ENCODE measurements around the gene CAMP. TPM values are rescaled to one million over a fixed set of nuclear protein-coding genes. Genes with fewer than 3 reads are reported as not detected.

Gene CAMP
- total RNA-seq, 4 donors from 2014 or later = 0.65 to 0.83 TPM; not detected in 2

GRCh38 chr3:48184299-48184698, 39.0 kb upstream of the CAMP start:
- WGBS = 83% methylated on average over 2 of the region's 2 CpGs
- Histone ChIP-seq H3K36me3 (peaks cover 0 to 9% (median 2%) of the 10 kb centered on the region in 4 donors), H3K4me3 (no peak overlapping the region), H3K9me3 (no peaks in the 10 kb centered on the region), H3K27ac (replicated peaks in 1 of 4) (no peak overlapping the region), H3K27me3 (no peaks in the 10 kb centered on the region), H3K4me1 (peaks cover 10 to 20% (median 19%) of the 10 kb centered on the region in 4 donors)
- TF ChIP-seq EP300 (IDR thresholded peaks at IDR 0.05) (no peak), POLR2A (IDR thresholded peaks at IDR 0.05; ENCODE audit: low read depth) (no peak), CTCF (IDR thresholded peaks at IDR 0.05) (no peak), POLR2AphosphoS5 (IDR thresholded peaks at IDR 0.05) (no peak)
- intact Hi-C loops (cut with DNase I) = no loop called here
- no peak for DNase-seq (ENCODE audit: extremely low spot score)

GRCh38 chr3:48185129-48185528, 38.2 kb upstream of the CAMP start:
- no peak overlapping the region for H3K4me3 ChIP-seq
- no peak overlapping the region for H3K27ac ChIP-seq (replicated peaks in 1 of 4)
- peaks cover 0 to 9% (median 2%) of the 10 kb centered on the region in 4 donors for H3K36me3 ChIP-seq
- 89% methylated on average over 4 of the region's 4 CpGs for WGBS
- peaks cover 10 to 20% (median 19%) of the 10 kb centered on the region in 4 donors for H3K4me1 ChIP-seq
- H3K27me3 ChIP-seq = no peaks in the 10 kb centered on the region
- no peak for TF ChIP-seq EP300 (IDR thresholded peaks at IDR 0.05)
- no peak for TF ChIP-seq CTCF (IDR thresholded peaks at IDR 0.05)
- no peak for TF ChIP-seq POLR2A (IDR thresholded peaks at IDR 0.05; ENCODE audit: low read depth)
- no peak for TF ChIP-seq POLR2AphosphoS5 (IDR thresholded peaks at IDR 0.05)
- intact Hi-C loops (cut with DNase I) = no loop called here
- H3K9me3 ChIP-seq = no peaks in the 10 kb centered on the region
- no peak for DNase-seq (ENCODE audit: extremely low spot score)

- intact Hi-C loops (cut with DNase I) = no loop called here
Measured at GRCh38 chr3:48186631-48187300, 36.5 kb upstream of the CAMP start.

GRCh38 chr3:48187301-48187578, 36.1 kb upstream of the CAMP start:
- Histone ChIP-seq H3K4me1 (peaks cover 10 to 20% (median 19%) of the 10 kb centered on the region in 4 donors), H3K27me3 (no peaks in the 10 kb centered on the region), H3K36me3 (peaks cover 0 to 7% (median 2%) of the 10 kb centered on the region in 4 donors), H3K27ac (replicated peaks in 1 of 4) (peak overlapping the region in 1 of 4 donors; percentile 68), H3K9me3 (no peaks in the 10 kb centered on the region), H3K4me3 (peak overlapping the region; percentile 66 to 86 (median 80))
- 13% methylated on average over 8 of the region's 8 CpGs for WGBS
- TF ChIP-seq POLR2A (IDR thresholded peaks at IDR 0.05; ENCODE audit: low read depth) (no peak), CTCF (IDR thresholded peaks at IDR 0.05) (no peak), POLR2AphosphoS5 (IDR thresholded peaks at IDR 0.05) (no peak), EP300 (IDR thresholded peaks at IDR 0.05) (no peak)
- no peak for DNase-seq (ENCODE audit: extremely low spot score)
- intact Hi-C loops (cut with DNase I) = no loop called here

More at GRCh38 chr3:48186631-48187300, 36.5 kb upstream of the CAMP start:
- WGBS = 45% methylated on average over 7 of the region's 7 CpGs
- TF ChIP-seq POLR2AphosphoS5 (IDR thresholded peaks at IDR 0.05) (no peak), POLR2A (IDR thresholded peaks at IDR 0.05; ENCODE audit: low read depth) (no peak), EP300 (IDR thresholded peaks at IDR 0.05) (no peak), CTCF (IDR thresholded peaks at IDR 0.05) (no peak)
- Histone ChIP-seq H3K27me3 (no peaks in the 10 kb centered on the region), H3K36me3 (peaks cover 0 to 9% (median 2%) of the 10 kb centered on the region in 4 donors), H3K9me3 (no peaks in the 10 kb centered on the region), H3K4me3 (peak overlapping the region in 3 of 4 donors; percentile 66 to 86 (median 75)), H3K4me1 (peaks cover 10 to 20% (median 19%) of the 10 kb centered on the region in 4 donors), H3K27ac (replicated peaks in 1 of 4) (no peak overlapping the region)
- no peak for DNase-seq (ENCODE audit: extremely low spot score)

Measured in esophagus muscularis mucosa (tissue), 4 donors.